SK-N-SH treated with all-trans-retinoic acid at 6 μM for 48 hours (cell line): ENCODE measurements around the gene CRYBG1.
A peak's percentile ranks its signal among the peaks of the same experiment; 100 is the strongest.

ENCODE experiments used
- ATAC-seq: fragments of 200-7000 bp; cut with Tn5 transposase; 3 replicates; pipeline ENCODE4 v1.9.1; 2020; ENCODE audit warnings: mild to moderate bottlenecking, moderate library complexity
- ARNTL ChIP-seq: fragments of 450-650 bp; formaldehyde crosslinking; IDR thresholded peaks from 2 replicates; pipeline ENCODE4 v1.5.0; 2020; ENCODE audit warnings: low read depth, mild to moderate bottlenecking, moderate library complexity, borderline replicate concordance
- BACH2 ChIP-seq: fragments of 250-450 bp; sonication (Bioruptor Pico); IDR thresholded peaks from 2 replicates; pipeline ENCODE4 v1.9.0; 2021; ENCODE audit warnings: mild to moderate bottlenecking, borderline replicate concordance
- CREB5 ChIP-seq: fragments of 250-450 bp; sonication (Bioruptor Pico); IDR thresholded peaks from 2 replicates; pipeline ENCODE4 v1.5.1; 2020; ENCODE audit warnings: low read depth, mild to moderate bottlenecking, moderate library complexity
- CSDC2 ChIP-seq: fragments of 250-450 bp; sonication (Bioruptor Pico); IDR thresholded peaks from 2 replicates; pipeline ENCODE4 v1.5.0; 2020; ENCODE audit warnings: mild to moderate bottlenecking, moderate library complexity
- ESRRG ChIP-seq: fragments of 250-450 bp; sonication (Bioruptor Pico); IDR thresholded peaks from 2 replicates; pipeline ENCODE4 v1.6.1; 2021; ENCODE audit warnings: mild to moderate bottlenecking
- ISL1 ChIP-seq: fragments of 250-450 bp; sonication (Bioruptor Pico); IDR thresholded peaks from 2 replicates; pipeline ENCODE4 v2.1.2; 2022; ENCODE audit warnings: mild to moderate bottlenecking, moderate library complexity
- OSR1 ChIP-seq: fragments of 250-450 bp; sonication (Bioruptor Pico); IDR thresholded peaks from 2 replicates; pipeline ENCODE4 v1.8.0; 2022; ENCODE audit warnings: moderate library complexity, mild to moderate bottlenecking, inconsistent platforms
- PATZ1 ChIP-seq: fragments of 250-450 bp; sonication (Bioruptor Pico); IDR thresholded peaks from 2 replicates; pipeline ENCODE4 v1.8.0; 2020; ENCODE audit warnings: mild to moderate bottlenecking, moderate library complexity, borderline replicate concordance
- POU6F1 ChIP-seq: fragments of 250-450 bp; sonication (Bioruptor Pico); IDR thresholded peaks from 2 replicates; pipeline ENCODE4 v1.8.0; 2021; ENCODE audit warnings: low read depth, mild to moderate bottlenecking, moderate library complexity, borderline replicate concordance
- PPARA ChIP-seq: fragments of 250-450 bp; sonication (Bioruptor Pico); IDR thresholded peaks from 2 replicates; pipeline ENCODE4 v1.5.0; 2020; ENCODE audit warnings: mild to moderate bottlenecking, borderline replicate concordance
- RARB ChIP-seq: fragments of 250-450 bp; sonication (Bioruptor Pico); IDR thresholded peaks from 2 replicates; pipeline ENCODE4 v1.8.0; 2021; ENCODE audit warnings: mild to moderate bottlenecking, moderate library complexity
- SNAI2 ChIP-seq: fragments of 250-450 bp; sonication (Bioruptor Pico); IDR thresholded peaks from 2 replicates; pipeline ENCODE4 v1.5.0; 2020; ENCODE audit warnings: mild to moderate bottlenecking, moderate library complexity
- TCF4 ChIP-seq: fragments of 250-450 bp; sonication (Bioruptor Pico); IDR thresholded peaks from 2 replicates; pipeline ENCODE4 v1.8.0; 2021; ENCODE audit warnings: mild to moderate bottlenecking, moderate library complexity, borderline replicate concordance
- TOX ChIP-seq: fragments of 250-450 bp; sonication (Bioruptor Pico); IDR thresholded peaks from 2 replicates; pipeline ENCODE4 v1.8.0; 2021; ENCODE audit warnings: mild to moderate bottlenecking, moderate library complexity, borderline replicate concordance
- TSHZ2 ChIP-seq: fragments of 250-450 bp; sonication (Bioruptor Pico); IDR thresholded peaks from 2 replicates; pipeline ENCODE4 v1.5.0; 2020; ENCODE audit warnings: mild to moderate bottlenecking, moderate library complexity
- ZC3H10 ChIP-seq: fragments of 250-450 bp; sonication (Bioruptor Pico); IDR thresholded peaks from 2 replicates; pipeline ENCODE4 v1.5.1; 2021; ENCODE audit warnings: mild to moderate bottlenecking, moderate library complexity
- ZFP3 ChIP-seq: fragments of 250-450 bp; sonication (Bioruptor Pico); IDR thresholded peaks from 2 replicates; pipeline ENCODE4 v1.5.0; 2020; ENCODE audit warnings: mild to moderate bottlenecking, moderate library complexity
- ZFP30 ChIP-seq: fragments of 450-650 bp; formaldehyde crosslinking; IDR thresholded peaks from 2 replicates; pipeline ENCODE4 v1.5.0; 2022; ENCODE audit warnings: mild to moderate bottlenecking, moderate library complexity
- ZNF565 ChIP-seq: fragments of 450-650 bp; formaldehyde crosslinking; conservative IDR thresholded peaks from 2 replicates; pipeline ENCODE4 v1.5.0; 2020; ENCODE audit warnings: low read depth, mild to moderate bottlenecking, moderate library complexity
- ZNF70 ChIP-seq: fragments of 450-650 bp; formaldehyde crosslinking; IDR thresholded peaks from 2 replicates; pipeline ENCODE4 v1.5.0; 2020; ENCODE audit warnings: mild to moderate bottlenecking, moderate library complexity
- ZNF8 ChIP-seq: fragments of 450-650 bp; formaldehyde crosslinking; IDR thresholded peaks from 2 replicates; pipeline ENCODE4 v1.5.0; 2020; ENCODE audit warnings: mild to moderate bottlenecking, moderate library complexity

Gene CRYBG1

GRCh38 chr6:106533054-106533453 lies 172.5 kb downstream of the CRYBG1 start:
- ATAC-seq = no peak
- TF ChIP-seq ZFP30 (no peak), RARB (no peak), OSR1 (CRISPR knock-in tag) (no peak), POU6F1 (no peak), ZFP3 (CRISPR knock-in tag) (no peak), TOX (CRISPR knock-in tag) (no peak), TSHZ2 (CRISPR knock-in tag) (no peak), PPARA (no peak), ZNF565 (no peak), CSDC2 (CRISPR knock-in tag) (no peak), ZNF70 (CRISPR knock-in tag) (no peak), BACH2 (CRISPR knock-in tag) (no peak), ESRRG (CRISPR knock-in tag) (no peak), PATZ1 (CRISPR knock-in tag) (no peak), CREB5 (CRISPR knock-in tag) (no peak)

- 0 out of 3 replicates have a peak, but pooled peaks have one; percentile 3 for ATAC-seq
- TF ChIP-seq PPARA = no peak
- TF ChIP-seq ZNF70 (CRISPR knock-in tag) = no peak
- no peak for TF ChIP-seq ARNTL (CRISPR knock-in tag)
- no peak for TF ChIP-seq ZFP3 (CRISPR knock-in tag)
- TF ChIP-seq ZFP30 = no peak
- no peak for TF ChIP-seq ESRRG (CRISPR knock-in tag)
- no peak for TF ChIP-seq PATZ1 (CRISPR knock-in tag)
- TF ChIP-seq ZC3H10 (CRISPR knock-in tag) = no peak
- no peak for TF ChIP-seq BACH2 (CRISPR knock-in tag)
- TF ChIP-seq TCF4 = no peak
- no peak for TF ChIP-seq TOX (CRISPR knock-in tag)
- no peak for TF ChIP-seq POU6F1
- TF ChIP-seq ISL1 (CRISPR knock-in tag) = no peak
- no peak for TF ChIP-seq SNAI2
- no peak for TF ChIP-seq CREB5 (CRISPR knock-in tag)
- TF ChIP-seq OSR1 (CRISPR knock-in tag) = no peak
- no peak for TF ChIP-seq RARB
- TF ChIP-seq ZNF8 = no peak
These were observed 173.5 kb downstream of the CRYBG1 start for GRCh38 chr6:106534004-106534403.
